Lung (tissue), 12 donors: ENCODE data around the gene FAM228B. TPM values are rescaled to one million over a fixed set of nuclear protein-coding genes. Genes with fewer than 3 reads are reported as not detected.

ENCODE experiments used
- ATAC-seq: fragments of 200-7000 bp; cut with Tn5 transposase; one replicate; pipeline ENCODE4 v1.9.1; 2020; ENCODE audit warnings: moderate number of reproducible peaks; ENCODE audit not compliant: insufficient read depth, low FRiP score
- DNase-seq, 3 donors: peaks; one replicate each; pipeline ENCODE4 v3.0.0-alpha.2; 2013 to 2017
- H3K27ac ChIP-seq, 2 donors: one replicate each; pipeline ENCODE4 v1.5.1; 2013; ENCODE audit warnings: mild to moderate bottlenecking in 2 of 2, moderate library complexity in 2 of 2, control low read depth in 1 of 2, inconsistent platforms in 1 of 2, low read depth in 1 of 2, low read length in 1 of 2
- H3K27me3 ChIP-seq, 3 donors: one replicate each; pipeline ENCODE4 v1.5.1; 2013; ENCODE audit warnings: low read length in 2 of 3; ENCODE audit not compliant: control insufficient read depth in 3 of 3, insufficient read depth in 3 of 3
- H3K36me3 ChIP-seq, 4 donors: one replicate each; pipeline ENCODE4 v1.5.1; 2013; ENCODE audit warnings: low read length in 4 of 4, mild to moderate bottlenecking in 1 of 4, moderate library complexity in 1 of 4; ENCODE audit not compliant: control insufficient read depth in 4 of 4, insufficient read depth in 4 of 4
- H3K4me1 ChIP-seq, 5 donors: one replicate each; pipeline ENCODE4 v1.5.1; 2013; ENCODE audit warnings: low read length in 5 of 5, mild to moderate bottlenecking in 2 of 5, moderate library complexity in 1 of 5; ENCODE audit not compliant: control insufficient read depth in 5 of 5, insufficient read depth in 5 of 5
- H3K4me3 ChIP-seq: one replicate; pipeline ENCODE4 v1.5.1; 2013; ENCODE audit warnings: mild to moderate bottlenecking, control low read depth, moderate library complexity
- H3K9ac ChIP-seq, 2 donors: one replicate each; pipeline ENCODE4 v1.5.1; 2013; ENCODE audit warnings: low read length in 2 of 2, control low read depth in 1 of 2; ENCODE audit not compliant: insufficient read depth in 1 of 2
- H3K9me3 ChIP-seq, 4 donors: one replicate each; pipeline ENCODE4 v1.5.1; 2013; ENCODE audit warnings: low read length in 3 of 4, mild to moderate bottlenecking in 1 of 4, moderate library complexity in 1 of 4; ENCODE audit not compliant: control insufficient read depth in 4 of 4, insufficient read depth in 3 of 4
- CTCF ChIP-seq: IDR thresholded peaks from 2 replicates; pipeline ENCODE4 v1.5.1; 2012; ENCODE audit warnings: mild to moderate bottlenecking; ENCODE audit errors: control extremely low read depth, extremely low read depth
- WGBS, 2 donors: extraction: QIAGEN DNeasy Blood & Tissue Kit; methylation state at CpG; one replicate each; pipeline ENCODE4 v1.1.7; 2013; 5-methylcytosine and 5-hydroxymethylcytosine counted together
- polyA plus RNA-seq, 2 donors: library from polyadenylated mRNA; stranded (reverse); fragments of 200-250 nt; gene quantifications; one replicate each; pipeline ENCODE4 v1.2.1, GENCODE V29; 2013
- total RNA-seq, 2 donors: library from RNA; depleted of rRNA in 1 of 2; stranded (reverse); fragments of >200 nt in 1 of 2; gene quantifications; one replicate each; pipeline ENCODE4 v1.2.1, GENCODE V29; 2014 to 2021
- donor health status: control.
- donor health status: control.
- donor health status: Bipolar disorder and iron deficiency.
- donor health status: healthy.
- donor health status: DM: yes; HTN: yes; CAD: no.

The FAM228B gene
- total and polyA plus RNA-seq, 4 donors, result 5.0 to 35.4 (median 22.0) TPM

GRCh38 chr2:24203787-24204150 is 80.5 kb downstream of the FAM228B start:
- 85 to 89% methylated on average over 5 of the region's 5 CpGs for WGBS, 2 donors
- Histone ChIP-seq H3K4me3 (no peak overlapping the region), H3K27me3 (no peaks in the 10 kb centered on the region), H3K36me3 (peaks cover 0 to 48% (median 19%) of the 10 kb centered on the region in 4 donors), H3K27ac (no peak overlapping the region), H3K4me1 (peaks cover 0 to 3% (median 0%) of the 10 kb centered on the region in 5 donors), H3K9ac (no peak overlapping the region), H3K9me3 (no peaks in the 10 kb centered on the region)
- ATAC-seq, result no peak
- TF ChIP-seq CTCF, result no peak
- no peak for DNase-seq

- Histone ChIP-seq H3K27me3 (no peaks in the 10 kb centered on the region), H3K4me3 (no peak overlapping the region), H3K36me3 (peaks cover 0 to 54% (median 22%) of the 10 kb centered on the region in 4 donors), H3K9me3 (no peaks in the 10 kb centered on the region), H3K4me1 (peaks cover 0 to 3% (median 0%) of the 10 kb centered on the region in 5 donors), H3K27ac (no peak overlapping the region), H3K9ac (no peak overlapping the region)
- 96 to 97% methylated on average over 12 of the region's 12 CpGs for WGBS, 2 donors
- no peak for TF ChIP-seq CTCF
- DNase-seq (no peak), ATAC-seq (no peak)
Observed at GRCh38 chr2:24204505-24204904, 81.2 kb downstream of the FAM228B start.

DNA sequence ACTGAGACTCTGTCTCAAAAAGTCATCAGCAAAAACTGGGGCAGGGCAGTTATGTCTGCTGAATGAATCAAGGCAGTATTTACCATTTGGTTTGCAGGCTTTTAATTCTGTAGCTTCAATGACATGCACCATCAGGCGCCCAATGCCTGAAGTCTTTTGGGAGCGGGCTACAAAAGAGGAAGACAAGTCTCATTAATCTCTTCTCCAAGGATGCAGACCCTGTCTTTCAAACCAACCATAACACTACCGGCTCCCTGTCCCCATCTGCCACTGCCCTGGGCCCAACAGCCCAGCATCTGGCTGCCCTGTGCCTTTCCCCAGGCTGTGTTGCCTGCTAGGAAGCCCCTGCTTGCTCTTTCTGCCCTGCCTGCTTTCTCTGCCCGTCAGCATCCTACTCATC is 81.9 kb downstream of the FAM228B start:
- WGBS, 2 donors, result 92 to 95% methylated on average over 4 of the region's 4 CpGs
- Histone ChIP-seq H3K9me3 (no peaks in the 10 kb centered on the region), H3K27me3 (no peaks in the 10 kb centered on the region), H3K36me3 (peaks cover 0 to 59% (median 22%) of the 10 kb centered on the region in 4 donors), H3K27ac (no peak overlapping the region), H3K9ac (no peak overlapping the region), H3K4me1 (peaks cover 0 to 3% (median 0%) of the 10 kb centered on the region in 5 donors), H3K4me3 (no peak overlapping the region)
- no peak for TF ChIP-seq CTCF
- DNase-seq, result no peak
- ATAC-seq, result no peak

DNA sequence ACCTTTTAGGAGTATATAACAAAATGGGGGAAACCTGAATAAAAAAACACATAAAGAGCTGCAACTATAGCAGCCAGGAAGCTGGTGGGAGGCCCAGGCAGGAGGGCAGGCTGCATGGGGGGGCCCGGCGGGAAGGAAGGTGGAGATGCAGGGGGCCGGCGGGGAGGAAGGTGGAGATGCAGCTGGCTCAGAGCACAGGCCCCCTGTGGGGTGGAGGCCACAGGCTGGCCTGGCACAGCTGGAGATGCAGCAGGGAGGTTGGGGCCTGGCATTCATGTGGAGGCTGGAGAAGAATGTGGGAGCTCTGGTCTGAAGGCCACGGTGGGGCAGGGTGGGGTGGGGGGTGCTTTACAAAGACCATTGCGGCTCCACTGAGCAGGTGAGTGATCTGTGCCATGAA is 83.0 kb downstream of the FAM228B start:
- ATAC-seq (no peak), DNase-seq (no peak)
- no peaks in the 10 kb centered on the region for H3K4me1 ChIP-seq
- H3K9ac ChIP-seq, result no peak overlapping the region
- H3K27ac ChIP-seq, result no peak overlapping the region
- H3K36me3 ChIP-seq, result peaks cover 3 to 66% (median 26%) of the 10 kb centered on the region in 4 donors
- no peak overlapping the region for H3K4me3 ChIP-seq
- 95% methylated on average over 6 of the region's 6 CpGs for WGBS, 2 donors
- no peak for TF ChIP-seq CTCF
- no peaks in the 10 kb centered on the region for H3K27me3 ChIP-seq
- no peaks in the 10 kb centered on the region for H3K9me3 ChIP-seq
